K562 (cell line): Measurements from ENCODE around the gene SUPT3H. TPM values are rescaled to one million over a fixed set of nuclear protein-coding genes. Genes with fewer than 3 reads are reported as not detected.

Experiments
- CREB1 ChIP-seq, 2 experiments: sonication (generic) in 1 of 2; formaldehyde crosslinking in 1 of 2; IDR thresholded peaks; 2 replicates each; pipeline versions ENCODE4 v1.6.1 to v1.8.0; 2012 to 2022; ENCODE audit warnings: inconsistent platforms in 1 of 2, mild to moderate bottlenecking in 1 of 2, missing genetic modification reagents in 1 of 2, moderate library complexity in 1 of 2
- CSDE1 ChIP-seq, 2 experiments: fragments of 450-650 bp; IDR thresholded peaks; 2 replicates each; pipeline ENCODE4 v1.6.1; 2016; ENCODE audit warnings: mild to moderate bottlenecking in 1 of 2
- CTCFL ChIP-seq: IDR thresholded peaks from 2 replicates; pipeline ENCODE4 v1.6.1; 2011; ENCODE audit warnings: borderline replicate concordance, low read depth, mild to moderate bottlenecking, moderate library complexity, low read length; ENCODE audit not compliant: insufficient read depth, poor library complexity, severe bottlenecking
- E2F1 ChIP-seq: sonication (generic); formaldehyde crosslinking; IDR thresholded peaks from 2 replicates; pipeline ENCODE4 v1.8.1; 2023; ENCODE audit warnings: mild to moderate bottlenecking, missing genetic modification reagents, moderate library complexity
- E2F3 ChIP-seq: fragments of 250-450 bp; sonication (Bioruptor Pico); IDR thresholded peaks from 2 replicates; pipeline ENCODE4 v1.4.0; 2020; ENCODE audit warnings: mild to moderate bottlenecking
- FIP1L1 ChIP-seq: fragments of 200-400 bp; formaldehyde crosslinking; IDR thresholded peaks from 2 replicates; pipeline ENCODE4 v1.6.1; 2018; ENCODE audit warnings: mild to moderate bottlenecking, low read depth, low read length; ENCODE audit not compliant: poor library complexity, severe bottlenecking
- HDGF ChIP-seq: fragments of 450-650 bp; IDR thresholded peaks from 2 replicates; pipeline ENCODE4 v1.6.1; 2016
- HNRNPL ChIP-seq: fragments of 200-400 bp; formaldehyde crosslinking; IDR thresholded peaks from 2 replicates; pipeline ENCODE4 v1.6.1; 2017; ENCODE audit warnings: low read depth, mild to moderate bottlenecking, low read length
- IFI16 ChIP-seq: fragments of 250-450 bp; sonication (Bioruptor Pico); IDR thresholded peaks from 2 replicates; pipeline ENCODE4 v2.1.2; 2022; ENCODE audit warnings: mild to moderate bottlenecking, inconsistent platforms
- KDM5B ChIP-seq: fragments of 200-600 bp; sonication (generic); IDR thresholded peaks from 2 replicates; pipeline ENCODE4 v1.6.1; 2012; ENCODE audit warnings: low read depth, mild to moderate bottlenecking, moderate library complexity, low read length, control low read depth, inconsistent platforms; ENCODE audit not compliant: insufficient replicate concordance
- MEF2D ChIP-seq: conservative IDR thresholded peaks from 2 replicates; pipeline ENCODE4 v1.6.1; 2016; ENCODE audit warnings: low read depth, missing genetic modification characterization, missing compliant biosample characterization
- NCOR1 ChIP-seq: fragments of 450-650 bp; IDR thresholded peaks from 2 replicates; pipeline ENCODE4 v1.6.1; 2016; ENCODE audit warnings: mild to moderate bottlenecking, moderate library complexity
- NR2C2 ChIP-seq, 2 experiments: fragments of 200-800 bp in 1 of 2; sonication (Bioruptor generic) in 1 of 2; sonication (generic) in 1 of 2; formaldehyde crosslinking in 1 of 2; IDR thresholded peaks; 2 replicates each; pipeline versions ENCODE4 v1.6.1 to v1.8.0; 2016 to 2022; ENCODE audit warnings: mild to moderate bottlenecking in 1 of 2, missing compliant biosample characterization in 1 of 2, missing genetic modification characterization in 1 of 2, missing genetic modification reagents in 1 of 2
- PPARD ChIP-seq: fragments of 250-450 bp; sonication (Bioruptor Pico); IDR thresholded peaks from 2 replicates; pipeline ENCODE4 v1.8.0; 2022; ENCODE audit warnings: inconsistent platforms, mild to moderate bottlenecking, moderate library complexity
- PRMT5 ChIP-seq: sonication (generic); formaldehyde crosslinking; IDR thresholded peaks from 2 replicates; pipeline ENCODE4 v1.5.0; 2020; ENCODE audit warnings: missing genetic modification reagents
- SLC30A9 ChIP-seq: fragments of 250-450 bp; sonication (Bioruptor Pico); IDR thresholded peaks from 2 replicates; pipeline ENCODE4 v1.8.0; 2022; ENCODE audit warnings: mild to moderate bottlenecking, moderate library complexity
- SMAD2 ChIP-seq: fragments of 150-350 bp; IDR thresholded peaks from 2 replicates; pipeline ENCODE4 v1.6.1; 2014; ENCODE audit warnings: low read depth, mild to moderate bottlenecking, low read length
- THAP7 ChIP-seq: fragments of 250-450 bp; sonication (Bioruptor Pico); IDR thresholded peaks from 2 replicates; pipeline ENCODE4 v1.5.0; 2021
- ZFP36 ChIP-seq: fragments of 150-350 bp; IDR thresholded peaks from 2 replicates; pipeline ENCODE4 v1.6.1; 2018; ENCODE audit warnings: low read length, low read depth; ENCODE audit not compliant: partially characterized antibody
- ZNF134 ChIP-seq: fragments of 250-450 bp; sonication (Bioruptor Pico); conservative IDR thresholded peaks from 2 replicates; pipeline ENCODE4 v1.4.0; 2020
- ZNF584 ChIP-seq: fragments of 200-800 bp; sonication (Bioruptor generic); IDR thresholded peaks from 2 replicates; pipeline ENCODE4 v1.6.1; 2016; ENCODE audit warnings: low read depth, mild to moderate bottlenecking, missing genetic modification characterization, missing compliant biosample characterization
- ZNF76 ChIP-seq: fragments of 250-450 bp; sonication (Bioruptor Pico); IDR thresholded peaks from 2 replicates; pipeline ENCODE4 v1.4.0; 2020; ENCODE audit warnings: mild to moderate bottlenecking, moderate library complexity, borderline replicate concordance
- ZNF780A ChIP-seq: fragments of 250-450 bp; sonication (Bioruptor Pico); IDR thresholded peaks from 2 replicates; pipeline ENCODE4 v1.5.0; 2021; ENCODE audit warnings: mild to moderate bottlenecking
- polyA plus RNA-seq, 8 experiments: library from polyadenylated mRNA; depleted of rRNA in 4 of 8; stranded (reverse) in 5 of 8; unstranded in 3 of 8; fragments of >200 nt; fragmentation: Nextera tagmentation in 2 of 8; fragmentation: Illumina TruSeq in 1 of 8; extraction: Ambion mirVana in 2 of 8; extraction: Trizol in 1 of 8; gene quantifications; 2 replicates each; pipeline versions ENCODE4 v1.2.1 to v1.2.3, GENCODE V29; 2011 to 2014; ENCODE audit warnings: inconsistent platforms in 1 of 8, missing spikeins in 1 of 8
- total RNA-seq, 7 experiments: library from RNA; depleted of rRNA in 6 of 7; stranded (reverse); fragments of >200 nt in 6 of 7; fragmentation: Illumina TruSeq in 2 of 7; extraction: Trizol in 2 of 7; gene quantifications; 2 replicates each; pipeline versions ENCODE4 v1.2.1 to v1.2.3, GENCODE V29; 2011 to 2021; ENCODE audit warnings: low replicate concordance in 1 of 7
- TF ChIP-seq, protein P1 (sequence below): fragments of 250-450 bp; sonication (Bioruptor Pico); IDR thresholded peaks from 2 replicates; pipeline ENCODE4 v1.4.0; 2020; ENCODE audit warnings: mild to moderate bottlenecking

The SUPT3H gene
- total and polyA plus RNA-seq, 9 of the 15 experiments (the other 6 are each of a cell fraction or from before 2014, with no cell fraction given): 7.2 to 16.3 (median 11.9) TPM

- TF ChIP-seq MEF2D (tag) (no peak), ZNF76 (CRISPR knock-in tag) (0 out of 2 replicates have a peak, but pooled peaks have one; percentile 42), HDGF (no peak), ZNF780A (CRISPR knock-in tag) (no peak), E2F1 (CRISPR knock-in tag) (no peak; the same call in 1 of the 2 replicates), HNRNPL (no peak), PRMT5 (CRISPR knock-in tag) (no peak), FIP1L1 (no peak), ZNF584 (CRISPR knock-in tag) (0 out of 2 replicates have a peak, but pooled peaks have one; percentile 44), SLC30A9 (CRISPR knock-in tag) (no peak), NCOR1 (no peak), E2F3 (CRISPR knock-in tag) (no peak), CSDE1 (IDR thresholded peaks at IDR 0.05) (no peak), CTCFL (no peak), NR2C2 (CRISPR knock-in tag; IDR thresholded peaks at IDR 0.05) (no peak), NR2C2 (tag; IDR thresholded peaks at IDR 0.05) (no peak), ZNF134 (CRISPR knock-in tag) (no peak), CREB1 (IDR thresholded peaks at IDR 0.05) (peak; percentile 25; the same call in 1 of the 2 replicates), CREB1 (CRISPR knock-in tag; IDR thresholded peaks at IDR 0.05) (no peak), SMAD2 (no peak), THAP7 (CRISPR knock-in tag) (no peak), KDM5B (no peak), ZFP36 (no peak), PPARD (CRISPR knock-in tag) (no peak), IFI16 (CRISPR knock-in tag) (no peak)
- TF ChIP-seq, protein P1, sequence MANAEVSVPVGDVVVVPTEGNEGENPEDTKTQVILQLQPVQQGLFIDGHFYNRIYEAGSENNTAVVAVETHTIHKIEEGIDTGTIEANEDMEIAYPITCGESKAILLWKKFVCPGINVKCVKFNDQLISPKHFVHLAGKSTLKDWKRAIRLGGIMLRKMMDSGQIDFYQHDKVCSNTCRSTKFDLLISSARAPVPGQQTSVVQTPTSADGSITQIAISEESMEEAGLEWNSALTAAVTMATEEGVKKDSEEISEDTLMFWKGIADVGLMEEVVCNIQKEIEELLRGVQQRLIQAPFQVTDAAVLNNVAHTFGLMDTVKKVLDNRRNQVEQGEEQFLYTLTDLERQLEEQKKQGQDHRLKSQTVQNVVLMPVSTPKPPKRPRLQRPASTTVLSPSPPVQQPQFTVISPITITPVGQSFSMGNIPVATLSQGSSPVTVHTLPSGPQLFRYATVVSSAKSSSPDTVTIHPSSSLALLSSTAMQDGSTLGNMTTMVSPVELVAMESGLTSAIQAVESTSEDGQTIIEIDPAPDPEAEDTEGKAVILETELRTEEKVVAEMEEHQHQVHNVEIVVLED (CRISPR knock-in tag): no peak
Observed at GRCh38 chr6:45378334-45378926, 696 bp upstream of the SUPT3H start (continued).
